Activated CD4-positive, alpha-beta T cell treated with anti-CD3 and anti-CD28 coated beads for 4 hours (primary cell): ENCODE results near the gene PPP1R2.
"Not testable (repeated sequence)": the region's sequence is repeated elsewhere in the genome, so short reads cannot be mapped to it uniquely, and the experiment has no call there.

Source experiments
- DNase-seq, 2 donors: peaks; one replicate each; pipeline ENCODE4 v3.0.0-alpha.2; 2020

Gene PPP1R2

GRCh38 chr3:195535293-195535692 is 7.8 kb downstream of the PPP1R2 start:
- no peak for DNase-seq

GRCh38 chr3:195532834-195533233 is 10.3 kb downstream of the PPP1R2 start:
- no peak for DNase-seq

GRCh38 chr3:195532345-195532744 is 10.8 kb downstream of the PPP1R2 start:
- no peak for DNase-seq

- no peak for DNase-seq
Observed at GRCh38 chr3:195531683-195532082, 11.4 kb downstream of the PPP1R2 start.

GRCh38 chr3:195526492-195526891 is 16.6 kb downstream of the PPP1R2 start:
- no peak for DNase-seq

GRCh38 chr3:195524171-195524896 is 18.8 kb downstream of the PPP1R2 start:
- DNase-seq: peak; percentile 22 to 24

- DNase-seq: peak; percentile 28 to 52
Observed at GRCh38 chr3:195522254-195523023, 20.7 kb downstream of the PPP1R2 start.

GRCh38 chr3:195517030-195517429 is 26.1 kb downstream of the PPP1R2 start:
- DNase-seq: no peak

GRCh38 chr3:195514610-195515235 is 28.4 kb downstream of the PPP1R2 start:
- DNase-seq: not testable (repeated sequence)

GRCh38 chr3:195512798-195513345 is 30.3 kb downstream of the PPP1R2 start:
- no peak for DNase-seq

GRCh38 chr3:195511136-195511535 is 32.0 kb downstream of the PPP1R2 start:
- no peak for DNase-seq

- DNase-seq: no peak
Observed at GRCh38 chr3:195508185-195508584, 34.9 kb downstream of the PPP1R2 start.

GRCh38 chr3:195475614-195476013 is 67.5 kb downstream of the PPP1R2 start:
- DNase-seq: no peak

- not testable (repeated sequence) for DNase-seq
Observed at GRCh38 chr3:195475116-195475515, 68.0 kb downstream of the PPP1R2 start.

GRCh38 chr3:195468841-195469240 is 74.3 kb downstream of the PPP1R2 start:
- DNase-seq: no peak

GRCh38 chr3:195468391-195468776 is 74.7 kb downstream of the PPP1R2 start:
- DNase-seq: no peak

- no peak for DNase-seq
Observed at GRCh38 chr3:195467641-195468390, 75.3 kb downstream of the PPP1R2 start.

GRCh38 chr3:195466251-195466650 is 76.9 kb downstream of the PPP1R2 start:
- no peak for DNase-seq
